GM06990 (cell line): Measurements from ENCODE around the gene KSR2.
"Not testable (repeated sequence)": the region's sequence is repeated elsewhere in the genome, so short reads cannot be mapped to it uniquely, and the experiment has no call there.

Source experiments
- DNase-seq: peaks from one replicate; pipeline ENCODE4 v3.0.0-alpha.2; 2011; ENCODE audit not compliant: insufficient read length; ENCODE audit errors: extremely low read depth
- H3K27me3 ChIP-seq: replicated peaks from 2 replicates; pipeline ENCODE4 v1.6.0; 2011; ENCODE audit warnings: low read length; ENCODE audit not compliant: control insufficient read depth, insufficient read depth
- H3K36me3 ChIP-seq: 2 replicates; pipeline ENCODE4 v1.5.1; 2011; ENCODE audit warnings: low read length; ENCODE audit not compliant: control insufficient read depth, insufficient read depth
- H3K4me3 ChIP-seq: replicated peaks from 2 replicates; pipeline ENCODE4 v1.5.1; 2011; ENCODE audit warnings: low read depth, mild to moderate bottlenecking, control low read depth, low read length
- CTCF ChIP-seq: IDR thresholded peaks from 2 replicates; pipeline ENCODE4 v1.5.1; 2011; ENCODE audit warnings: low read length, control low read depth, mild to moderate bottlenecking, inconsistent platforms; ENCODE audit not compliant: insufficient read depth, poor library complexity, severe bottlenecking

Gene KSR2

GRCh38 chr12:117807355-117807754, 161.4 kb downstream of the KSR2 start:
- H3K4me3 ChIP-seq, result no peak overlapping the region
- H3K36me3 ChIP-seq, result no peaks in the 10 kb centered on the region
- H3K27me3 ChIP-seq, result no peaks in the 10 kb centered on the region; the same call in none of the 2 replicates
- DNase-seq, result no peak
- TF ChIP-seq CTCF, result no peak

GRCh38 chr12:117805865-117806264, 162.9 kb downstream of the KSR2 start:
- DNase-seq, result no peak
- Histone ChIP-seq H3K27me3 (no peaks in the 10 kb centered on the region; the same call in none of the 2 replicates), H3K4me3 (no peak overlapping the region), H3K36me3 (no peaks in the 10 kb centered on the region)
- no peak for TF ChIP-seq CTCF

- H3K4me3 ChIP-seq, result no peak overlapping the region
- H3K36me3 ChIP-seq, result no peaks in the 10 kb centered on the region
- TF ChIP-seq CTCF, result no peak
- no peak for DNase-seq
- H3K27me3 ChIP-seq, result no peaks in the 10 kb centered on the region; the same call in 1 of the 2 replicates
Measured at GRCh38 chr12:117803001-117803400, 165.8 kb downstream of the KSR2 start.

GRCh38 chr12:117800711-117801110, 168.1 kb downstream of the KSR2 start:
- DNase-seq, H3K36me3 ChIP-seq, H3K27me3 ChIP-seq, H3K4me3 ChIP-seq: not testable (repeated sequence)

- Histone ChIP-seq H3K27me3 (no peaks in the 10 kb centered on the region), H3K4me3 (no peak overlapping the region), H3K36me3 (no peaks in the 10 kb centered on the region)
- DNase-seq, result no peak
- TF ChIP-seq CTCF, result no peak
Measured at GRCh38 chr12:117797202-117797601, 171.6 kb downstream of the KSR2 start.

GRCh38 chr12:117792877-117793424, 175.8 kb downstream of the KSR2 start:
- DNase-seq, result no peak
- no peak for TF ChIP-seq CTCF
- no peak overlapping the region for H3K4me3 ChIP-seq
- H3K27me3 ChIP-seq, result no peaks in the 10 kb centered on the region
- H3K36me3 ChIP-seq, result no peaks in the 10 kb centered on the region
